GM18909 (cell line): ENCODE data around the gene KNTC1.
"Not testable (repeated sequence)": the region's sequence is repeated elsewhere in the genome, so short reads cannot be mapped to it uniquely, and the experiment has no call there.

ENCODE experiments used
- ATAC-seq: cut with Tn5 transposase; IDR thresholded peaks from one replicate; pipeline ENCODE4 v1.9.1; 2021; ENCODE audit warnings: mild to moderate bottlenecking; ENCODE audit not compliant: unreplicated experiment, poor library complexity

KNTC1 gene

GRCh38 chr12:122526683-122527477 lies at the start of gene KNTC1, which contains the start of gene RSRC2:
Gene KNTC1 (plus strand): TSS chr12:122527249. CDS start chr12:122530064, 2,815 bp downstream.
Gene RSRC2 (minus strand): TSS chr12:122526936. CDS start chr12:122526853, 83 bp downstream.
- peak; percentile 92 for ATAC-seq

GRCh38 chr12:122480753-122481152 lies 46.3 kb upstream of the KNTC1 start:
- no peak for ATAC-seq

GRCh38 chr12:122481861-122482260 lies 45.2 kb upstream of the KNTC1 start:
- no peak for ATAC-seq

- ATAC-seq, result no peak
Observed at GRCh38 chr12:122483969-122484368, 43.1 kb upstream of the KNTC1 start.

GRCh38 chr12:122484385-122484784 lies 42.7 kb upstream of the KNTC1 start:
- ATAC-seq, result not testable (repeated sequence)

- ATAC-seq, result not testable (repeated sequence)
Observed at GRCh38 chr12:122486360-122486759, 40.7 kb upstream of the KNTC1 start.

- no peak for ATAC-seq
Observed at GRCh38 chr12:122486805-122487426, 40.1 kb upstream of the KNTC1 start.

GRCh38 chr12:122487807-122488206 lies 39.2 kb upstream of the KNTC1 start:
- ATAC-seq, result not testable (repeated sequence)

- ATAC-seq, result no peak
Observed at GRCh38 chr12:122489038-122489437, 38.0 kb upstream of the KNTC1 start.

- no peak for ATAC-seq
Observed at GRCh38 chr12:122491991-122492390, 35.1 kb upstream of the KNTC1 start.

- not testable (repeated sequence) for ATAC-seq
Observed at GRCh38 chr12:122493222-122493621, 33.8 kb upstream of the KNTC1 start.

GRCh38 chr12:122495258-122495657 lies 31.8 kb upstream of the KNTC1 start:
- no peak for ATAC-seq

- peak; percentile 26 for ATAC-seq
Observed at GRCh38 chr12:122499991-122500684, 26.9 kb upstream of the KNTC1 start.

- ATAC-seq, result peak; percentile 95
Observed at GRCh38 chr12:122500685-122501488, 26.2 kb upstream of the KNTC1 start, which contains the start of gene ZCCHC8. Gene ZCCHC8 (minus strand): TSS chr12:122500932. CDS start chr12:122500840, 92 bp downstream.

- ATAC-seq, result no peak
Observed at GRCh38 chr12:122501489-122501989, 25.5 kb upstream of the KNTC1 start.

- no peak for ATAC-seq
Observed at GRCh38 chr12:122503147-122503751, 23.8 kb upstream of the KNTC1 start.

GRCh38 chr12:122503783-122504590 lies 23.1 kb upstream of the KNTC1 start:
- no peak for ATAC-seq

- ATAC-seq, result no peak
Observed at GRCh38 chr12:122505419-122506051, 21.5 kb upstream of the KNTC1 start.
